RWPE2 (cell line): ENCODE data around the gene NEGR1.

Experiments used
- ATAC-seq: fragments of 200-7000 bp; cut with Tn5 transposase; 3 replicates; pipeline ENCODE4 v1.9.1; 2021; ENCODE audit warnings: low read depth
- DNase-seq: peaks from one replicate; pipeline ENCODE4 v3.0.0-alpha.2; 2020; ENCODE audit warnings: low spot score
- H3K27ac ChIP-seq: fragments of 450-650 bp; 2 replicates; pipeline ENCODE4 v1.5.1; 2017; ENCODE audit warnings: mild to moderate bottlenecking; ENCODE audit not compliant: poor library complexity, severe bottlenecking
- H3K27me3 ChIP-seq: fragments of 250-450 bp; sonication (Bioruptor Pico); 2 replicates; pipeline ENCODE4 v1.5.1; 2021; ENCODE audit warnings: mild to moderate bottlenecking, moderate library complexity; ENCODE audit not compliant: insufficient read depth, poor library complexity, severe bottlenecking
- H3K36me3 ChIP-seq: fragments of 250-450 bp; sonication (Bioruptor Pico); 2 replicates; pipeline ENCODE4 v1.5.1; 2020; ENCODE audit warnings: low read depth, mild to moderate bottlenecking, moderate library complexity
- H3K4me1 ChIP-seq: fragments of 250-450 bp; sonication (Bioruptor Pico); 2 replicates; pipeline ENCODE4 v1.5.1; 2021; ENCODE audit warnings: mild to moderate bottlenecking, moderate library complexity; ENCODE audit not compliant: insufficient read depth, poor library complexity, severe bottlenecking
- H3K4me3 ChIP-seq: fragments of 250-450 bp; sonication (Bioruptor Pico); 2 replicates; pipeline ENCODE4 v1.5.1; 2021; ENCODE audit warnings: mild to moderate bottlenecking, moderate library complexity; ENCODE audit not compliant: severe bottlenecking
- H3K9me3 ChIP-seq: fragments of 250-450 bp; sonication (Bioruptor Pico); 2 replicates; pipeline ENCODE4 v1.5.1; 2021; ENCODE audit warnings: mild to moderate bottlenecking, moderate library complexity; ENCODE audit not compliant: severe bottlenecking
- TF ChIP-seq, protein P1 (sequence below): fragments of 450-650 bp; IDR thresholded peaks from one replicate; pipeline ENCODE4 v1.5.1; 2017; ENCODE audit warnings: mild to moderate bottlenecking, moderate library complexity; ENCODE audit not compliant: poor library complexity, severe bottlenecking

The NEGR1 gene

DNA sequence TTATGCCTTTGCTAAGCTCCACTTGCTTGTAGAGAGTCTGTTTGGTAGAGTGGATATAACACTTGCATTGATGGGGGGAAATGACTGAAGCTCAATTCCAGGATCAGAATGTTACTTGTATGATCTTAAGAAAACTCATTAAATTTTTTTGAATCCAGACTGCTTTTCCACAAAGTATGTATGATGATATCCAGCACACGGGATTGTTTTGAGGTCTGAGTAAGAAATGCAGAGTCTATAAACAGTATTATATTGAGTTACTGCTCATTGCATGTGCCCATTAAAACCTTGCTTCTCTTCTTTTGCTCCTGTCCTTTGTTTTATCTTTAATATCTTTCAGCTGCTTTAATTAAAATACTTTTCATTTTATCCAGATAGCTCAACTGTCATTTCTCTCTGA, 631.1 kb downstream of the NEGR1 start:
- DNase-seq = no peak
- Histone ChIP-seq H3K4me3 (no peak overlapping the region), H3K27ac (no peak overlapping the region), H3K27me3 (peaks cover 3% of the 10 kb centered on the region), H3K36me3 (no peaks in the 10 kb centered on the region), H3K9me3 (no peaks in the 10 kb centered on the region), H3K4me1 (no peaks in the 10 kb centered on the region)
- TF ChIP-seq, protein P1, sequence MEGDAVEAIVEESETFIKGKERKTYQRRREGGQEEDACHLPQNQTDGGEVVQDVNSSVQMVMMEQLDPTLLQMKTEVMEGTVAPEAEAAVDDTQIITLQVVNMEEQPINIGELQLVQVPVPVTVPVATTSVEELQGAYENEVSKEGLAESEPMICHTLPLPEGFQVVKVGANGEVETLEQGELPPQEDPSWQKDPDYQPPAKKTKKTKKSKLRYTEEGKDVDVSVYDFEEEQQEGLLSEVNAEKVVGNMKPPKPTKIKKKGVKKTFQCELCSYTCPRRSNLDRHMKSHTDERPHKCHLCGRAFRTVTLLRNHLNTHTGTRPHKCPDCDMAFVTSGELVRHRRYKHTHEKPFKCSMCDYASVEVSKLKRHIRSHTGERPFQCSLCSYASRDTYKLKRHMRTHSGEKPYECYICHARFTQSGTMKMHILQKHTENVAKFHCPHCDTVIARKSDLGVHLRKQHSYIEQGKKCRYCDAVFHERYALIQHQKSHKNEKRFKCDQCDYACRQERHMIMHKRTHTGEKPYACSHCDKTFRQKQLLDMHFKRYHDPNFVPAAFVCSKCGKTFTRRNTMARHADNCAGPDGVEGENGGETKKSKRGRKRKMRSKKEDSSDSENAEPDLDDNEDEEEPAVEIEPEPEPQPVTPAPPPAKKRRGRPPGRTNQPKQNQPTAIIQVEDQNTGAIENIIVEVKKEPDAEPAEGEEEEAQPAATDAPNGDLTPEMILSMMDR = no peak
- ATAC-seq = no peak

DNA sequence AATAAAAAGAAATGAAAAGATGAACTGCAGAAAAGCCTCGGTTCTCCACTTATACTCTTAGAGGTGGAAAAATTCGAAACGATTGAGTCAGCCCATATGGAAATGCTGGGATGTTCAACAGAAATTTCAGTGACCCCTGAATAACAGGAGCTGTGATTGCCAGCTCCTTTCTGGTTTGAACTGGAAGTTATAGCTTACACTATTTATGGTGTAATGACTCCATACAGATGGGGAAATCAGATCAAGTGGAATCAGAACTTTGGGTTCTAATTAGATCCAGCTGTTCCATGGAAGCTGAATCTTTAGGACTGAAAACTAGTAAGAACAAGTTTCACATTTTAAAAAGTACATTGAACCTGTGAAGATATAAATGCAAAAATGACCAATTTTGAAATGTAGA, 632.2 kb downstream of the NEGR1 start:
- Histone ChIP-seq H3K36me3 (no peaks in the 10 kb centered on the region), H3K27me3 (peaks cover 3% of the 10 kb centered on the region), H3K9me3 (no peaks in the 10 kb centered on the region), H3K4me1 (no peaks in the 10 kb centered on the region), H3K27ac (no peak overlapping the region), H3K4me3 (no peak overlapping the region)
- ATAC-seq (no peak), DNase-seq (no peak)
- TF ChIP-seq, protein P1 = no peak

DNA sequence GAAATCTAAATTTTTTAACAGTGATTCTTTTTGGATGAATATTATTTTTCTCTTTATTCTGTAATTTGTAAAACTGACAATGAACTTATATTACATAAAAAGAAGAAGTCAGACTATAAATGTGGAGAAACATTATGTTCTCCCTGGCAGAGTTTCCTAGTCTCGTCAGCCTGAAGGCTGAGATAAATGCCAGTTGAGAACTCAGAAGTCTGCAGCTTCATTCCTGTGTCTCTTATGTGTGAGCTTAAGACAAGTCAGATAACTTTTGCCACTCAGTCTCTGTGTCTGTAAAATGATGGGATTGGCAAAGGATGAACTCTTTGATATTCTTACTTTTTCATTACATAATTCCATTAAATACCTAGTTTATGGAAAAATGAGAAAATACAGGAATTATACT, 632.7 kb downstream of the NEGR1 start:
- Histone ChIP-seq H3K36me3 (no peaks in the 10 kb centered on the region), H3K4me1 (no peaks in the 10 kb centered on the region), H3K27me3 (peaks cover 3% of the 10 kb centered on the region), H3K27ac (no peak overlapping the region), H3K4me3 (no peak overlapping the region), H3K9me3 (no peaks in the 10 kb centered on the region)
- no peak for ATAC-seq
- no peak for DNase-seq
- TF ChIP-seq, protein P1 = no peak

DNA sequence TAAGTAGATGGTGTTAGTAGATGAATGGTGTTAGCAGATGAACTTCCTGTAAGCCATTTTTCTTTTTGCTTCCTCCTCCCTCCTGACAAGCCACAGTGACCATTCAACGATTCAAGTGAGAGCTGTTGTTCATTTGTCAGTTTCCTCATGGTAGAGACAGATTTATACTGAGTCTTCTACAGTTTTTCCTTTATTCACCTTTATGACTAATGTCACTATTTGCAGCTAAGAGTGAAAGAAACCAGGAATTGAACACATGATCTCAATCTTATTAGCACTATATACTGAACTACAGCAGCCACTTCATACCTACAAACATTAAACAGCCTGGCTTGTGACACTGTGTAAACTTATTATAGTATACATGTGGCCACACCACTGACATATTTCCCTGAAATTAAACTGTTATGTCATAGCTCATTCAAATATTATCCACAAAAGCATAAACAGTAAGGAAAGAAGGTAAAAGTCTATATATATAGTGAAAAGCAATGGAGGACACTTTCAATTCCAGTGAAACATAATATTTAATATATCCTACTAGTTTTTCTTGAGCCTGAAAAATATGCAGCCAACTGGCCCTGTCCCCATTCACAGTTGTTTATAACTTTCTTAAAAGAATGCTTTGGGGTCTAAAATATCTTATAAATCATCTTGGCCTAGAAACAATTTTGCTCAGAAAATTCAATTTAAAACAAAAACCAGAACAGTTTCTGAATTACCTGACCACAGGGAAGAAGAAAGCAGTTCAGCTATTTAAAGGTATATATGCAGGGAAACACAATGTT, 634.6 kb downstream of the NEGR1 start:
- TF ChIP-seq, protein P1 = no peak
- no peaks in the 10 kb centered on the region for H3K9me3 ChIP-seq
- no peak overlapping the region for H3K27ac ChIP-seq
- H3K4me3 ChIP-seq = no peak overlapping the region
- no peaks in the 10 kb centered on the region for H3K36me3 ChIP-seq
- ATAC-seq (no peak), DNase-seq (no peak)
- no peaks in the 10 kb centered on the region for H3K4me1 ChIP-seq
- H3K27me3 ChIP-seq = peaks cover 3% of the 10 kb centered on the region

DNA sequence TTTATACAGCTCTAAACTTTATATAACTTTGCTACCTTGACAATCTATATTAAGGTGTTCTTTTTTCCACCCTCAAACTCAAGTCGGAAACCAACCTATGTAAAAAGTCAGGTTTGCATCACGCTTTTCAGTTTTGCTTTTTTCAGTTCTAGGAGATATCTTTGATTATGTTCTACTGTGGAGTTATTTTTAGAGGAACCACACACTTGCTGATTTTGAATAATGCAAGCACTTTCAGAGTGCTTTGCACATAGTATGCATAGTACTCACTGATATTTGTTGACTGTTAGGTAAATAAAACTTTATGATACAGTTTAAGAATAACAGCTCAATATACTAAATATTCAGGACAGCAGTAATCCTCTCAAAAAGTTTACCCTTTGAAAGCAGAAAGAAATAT, 637.3 kb downstream of the NEGR1 start:
- H3K27ac ChIP-seq = no peak overlapping the region
- H3K36me3 ChIP-seq = no peaks in the 10 kb centered on the region
- H3K9me3 ChIP-seq = no peaks in the 10 kb centered on the region
- no peak for DNase-seq
- no peak for ATAC-seq
- H3K4me1 ChIP-seq = no peaks in the 10 kb centered on the region
- no peak overlapping the region for H3K4me3 ChIP-seq
- no peaks in the 10 kb centered on the region for H3K27me3 ChIP-seq
- TF ChIP-seq, protein P1 = no peak
